Endothelial cell of umbilical vein (primary cell): ENCODE measurements around the gene MBNL2. TPM values are rescaled to one million over a fixed set of nuclear protein-coding genes. Genes with fewer than 3 reads are reported as not detected.

Experiments used
- BruUV-seq: library from RNA; stranded (reverse); fragments of 400-500 nt; replicated peaks from 2 replicates; lab custom pipeline; 2021; lab: Mats Ljungman, UMichigan
- CTCF ChIA-PET: fragments of 300-600, 350-600 bp; sonication (Branson Sonifier 250); formaldehyde crosslinking; loops from one replicate; lab custom pipeline; 2021; ENCODE audit warnings: antibody characterized with exemption, inconsistent platforms; lab: Charles Lee
- POLR2A ChIA-PET: fragments of 300-600, 350-600 bp; sonication (Branson Sonifier 250); formaldehyde crosslinking; loops from one replicate; lab custom pipeline; 2021; ENCODE audit warnings: antibody characterized with exemption, inconsistent platforms; lab: Charles Lee
- DNase-seq: peaks from one replicate; pipeline ENCODE4 v3.0.0-alpha.2; 2011; ENCODE audit warnings: low read depth, low spot score
- FAIRE-seq: peaks from 2 replicates; lab custom pipeline; 2011; peaks lifted over from hg19 to GRCh38; lab: Jason Lieb, UNC
- H2AFZ ChIP-seq: 2 replicates; pipeline ENCODE4 v1.6.0; 2012; ENCODE audit warnings: low read depth, low read length, control low read depth, inconsistent platforms
- H3K27ac ChIP-seq: 2 replicates; pipeline ENCODE4 v1.5.1; 2011; ENCODE audit warnings: low read depth, mild to moderate bottlenecking, control low read depth, low read length, moderate library complexity; ENCODE audit not compliant: insufficient read depth
- H3K27me3 ChIP-seq, 2 experiments: 2 replicates each; pipeline versions ENCODE4 v1.6.0 to v1.6.1; 2011; ENCODE audit warnings: low read length in 2 of 2, mixed read lengths in 1 of 2; ENCODE audit not compliant: control insufficient read depth in 2 of 2, insufficient read depth in 2 of 2
- H3K36me3 ChIP-seq, 2 experiments: 2 replicates in 1 of 2; 3 replicates in 1 of 2; pipeline ENCODE4 v1.5.1; 2011; ENCODE audit warnings: low read length in 2 of 2, mild to moderate bottlenecking in 1 of 2, moderate library complexity in 1 of 2; ENCODE audit not compliant: control insufficient read depth in 2 of 2, insufficient read depth in 2 of 2; ENCODE audit errors: extremely low read depth in 1 of 2
- H3K4me1 ChIP-seq: 3 replicates; pipeline ENCODE4 v1.5.1; 2011; ENCODE audit warnings: mild to moderate bottlenecking, low read length; ENCODE audit not compliant: control insufficient read depth, insufficient read depth; ENCODE audit errors: extremely low read depth
- H3K4me2 ChIP-seq: 2 replicates; pipeline ENCODE4 v1.6.1; 2011; ENCODE audit warnings: low read length, control low read depth, mixed read lengths; ENCODE audit not compliant: insufficient read depth
- H3K4me3 ChIP-seq, 3 experiments: fragments of 200-600 bp in 1 of 3; sonication (generic), shearing (Covaris generic) in 1 of 3; replicated peaks in 1 of 3; 2 replicates each; pipeline ENCODE4 v1.5.1; 2011 to 2016; ENCODE audit warnings: control low read depth in 3 of 3, low read length in 3 of 3, mild to moderate bottlenecking in 2 of 3, inconsistent platforms in 1 of 3, low read depth in 1 of 3, moderate library complexity in 1 of 3; ENCODE audit not compliant: insufficient read depth in 1 of 3
- H3K79me2 ChIP-seq: 2 replicates; pipeline ENCODE4 v1.6.0; 2012; ENCODE audit warnings: low read length, inconsistent platforms; ENCODE audit not compliant: control insufficient read depth, insufficient read depth
- H3K9ac ChIP-seq: replicated peaks from 2 replicates; pipeline ENCODE3; 2011; ENCODE audit warnings: low read length, control low read depth; ENCODE audit not compliant: insufficient read depth; ENCODE audit errors: extremely low read depth
- H3K9me1 ChIP-seq: replicated peaks from 3 replicates; pipeline ENCODE4 v1.6.0; 2011; ENCODE audit warnings: mild to moderate bottlenecking, low read length; ENCODE audit not compliant: control insufficient read depth, insufficient read depth; ENCODE audit errors: extremely low read depth
- H3K9me3 ChIP-seq: replicated peaks from 2 replicates; pipeline ENCODE4 v1.5.1; 2012; ENCODE audit warnings: low read length, inconsistent platforms; ENCODE audit not compliant: control insufficient read depth, insufficient read depth
- H4K20me1 ChIP-seq: replicated peaks from 2 replicates; pipeline ENCODE3; 2011; ENCODE audit warnings: mild to moderate bottlenecking, low read length; ENCODE audit not compliant: control insufficient read depth, insufficient read depth; ENCODE audit errors: extremely low read depth
- EZH2 ChIP-seq: IDR thresholded peaks from 2 replicates; pipeline ENCODE4 v1.6.1; 2012; ENCODE audit warnings: borderline replicate concordance, low read depth, mild to moderate bottlenecking, moderate library complexity, low read length, inconsistent platforms; ENCODE audit not compliant: severe bottlenecking
- FOS ChIP-seq: IDR thresholded peaks from 2 replicates; pipeline ENCODE4 v1.6.1; 2011; ENCODE audit warnings: mild to moderate bottlenecking, low read length, moderate library complexity, borderline replicate concordance; ENCODE audit not compliant: insufficient read depth
- GATA2 ChIP-seq: IDR thresholded peaks from 2 replicates; pipeline ENCODE4 v1.7.0; 2011; ENCODE audit warnings: low read depth, mild to moderate bottlenecking, moderate library complexity, mixed read lengths, low read length; ENCODE audit not compliant: insufficient read length, insufficient read depth
- JUN ChIP-seq: IDR thresholded peaks from 2 replicates; pipeline ENCODE4 v1.6.1; 2011; ENCODE audit warnings: borderline replicate concordance, low read depth; ENCODE audit not compliant: insufficient read length, insufficient read depth
- MYC ChIP-seq: IDR thresholded peaks from one replicate; pipeline ENCODE4 v1.6.1; 2011; ENCODE audit warnings: mild to moderate bottlenecking, low read depth, low read length
- POLR2A ChIP-seq: IDR thresholded peaks from 2 replicates; pipeline ENCODE4 v1.6.1; 2012; ENCODE audit warnings: low read depth, mild to moderate bottlenecking, control low read depth, low read length
- POLR2AphosphoS5 ChIP-seq: IDR thresholded peaks from 2 replicates; pipeline ENCODE4 v1.6.1; 2012; ENCODE audit warnings: low read depth, mild to moderate bottlenecking, control low read depth, low read length, moderate library complexity; ENCODE audit not compliant: insufficient read depth
- dilution Hi-C: fragments of 300-500 bp; cut with MboI; formaldehyde crosslinking; loops from one replicate; pipeline ENCODE4 v1.15.0; 2019; ENCODE audit warnings: low sequenced_read_pairs; ENCODE audit not compliant: extremely low pct_ligation_motif_present
- intact Hi-C: fragments of 100-400 bp; cut with micrococcal nuclease; formaldehyde crosslinking; loops from one replicate; pipeline ENCODE4 v1.10.0; 2022
- polyA plus RNA-seq, 4 experiments: library from polyadenylated mRNA; depleted of rRNA in 3 of 4; stranded (reverse) in 3 of 4; unstranded in 1 of 4; fragments of >200 nt; gene quantifications; 2 replicates each; pipeline versions ENCODE4 v1.2.1 to v1.2.3, GENCODE V29; 2011 to 2012; ENCODE audit warnings: missing spikeins in 1 of 4
- total RNA-seq: library from RNA; stranded (reverse); gene quantifications from 2 replicates; pipeline ENCODE4 v1.2.3, GENCODE V29; 2021
- TF ChIP-seq, protein P1 (sequence below): IDR thresholded peaks from 2 replicates; pipeline ENCODE4 v1.6.1; 2011; ENCODE audit not compliant: insufficient read depth, insufficient read length
- TF ChIP-seq, protein P2 (sequence below), 2 donors: IDR thresholded peaks; 1 replicate in 1 of 2; 2 replicates in 1 of 2; pipeline ENCODE4 v1.5.1; 2011; ENCODE audit warnings: low read length in 2 of 2, mild to moderate bottlenecking in 2 of 2, moderate library complexity in 2 of 2, control low read depth in 1 of 2, inconsistent platforms in 1 of 2, low read depth in 1 of 2; ENCODE audit not compliant: insufficient read depth in 1 of 2; ENCODE audit errors: extremely low read depth in 1 of 2

Gene MBNL2
- total and polyA plus RNA-seq, 2 donors (not counting 3 experiments of a cell fraction or from before 2014, with no cell fraction given) = 32.9 to 76.5 TPM

DNA sequence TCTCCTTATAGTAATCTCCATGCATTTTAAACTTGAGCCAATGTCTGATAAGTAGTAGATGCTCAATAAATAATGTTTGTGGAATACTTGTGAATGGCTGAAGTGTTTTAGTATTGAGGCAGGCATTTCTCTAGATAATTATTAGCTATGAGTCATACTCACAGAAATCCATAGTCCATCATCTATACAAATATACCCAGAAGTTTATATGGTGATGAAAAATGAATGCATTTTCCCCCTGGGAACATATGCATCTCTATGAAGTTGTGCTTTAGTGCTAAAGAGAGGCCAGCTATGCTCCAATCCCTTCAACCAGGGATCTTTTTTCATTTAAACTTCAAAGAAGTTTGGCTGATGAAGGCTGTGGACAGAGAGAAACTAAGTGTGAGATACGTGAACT, 17.2 kb downstream of the MBNL2 start:
- no peaks in the 10 kb centered on the region for H3K9me1 ChIP-seq
- FAIRE-seq (no peak), DNase-seq (no peak)
- peak overlapping the region; percentile 79 for H3K27ac ChIP-seq
- dilution Hi-C loops = no loop called here
- H3K9me3 ChIP-seq = no peaks in the 10 kb centered on the region
- H2AFZ ChIP-seq = no peak overlapping the region
- ChIA-PET CTCF (interaction anchor here (0.9 to 4.8 kb wide), 7 partner anchors 9 to 129 kb away, joined by 3 to 34 read pairs (median 9); no protein-coding TSS in a partner anchor), POLR2A (no interaction called here)
- no peak overlapping the region for H3K4me3 ChIP-seq
- no peak overlapping the region for H3K4me2 ChIP-seq
- H3K79me2 ChIP-seq = peaks cover 85% of the 10 kb centered on the region
- H3K4me1 ChIP-seq = peaks cover 95% of the 10 kb centered on the region
- H3K27me3 ChIP-seq = no peaks in the 10 kb centered on the region
- no peak overlapping the region for H3K9ac ChIP-seq
- intact Hi-C loops = no loop called here
- H4K20me1 ChIP-seq = no peaks in the 10 kb centered on the region
- BruUV-seq = no TSS peak
- TF ChIP-seq FOS = peak; percentile 49
- TF ChIP-seq, protein P1, sequence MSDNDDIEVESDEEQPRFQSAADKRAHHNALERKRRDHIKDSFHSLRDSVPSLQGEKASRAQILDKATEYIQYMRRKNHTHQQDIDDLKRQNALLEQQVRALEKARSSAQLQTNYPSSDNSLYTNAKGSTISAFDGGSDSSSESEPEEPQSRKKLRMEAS = no peak
- TF ChIP-seq MYC = no peak
- no peak for TF ChIP-seq EZH2
- peak; percentile 30 for TF ChIP-seq JUN
- no peak for TF ChIP-seq POLR2A
- peaks cover 3 to 5% of the 10 kb centered on the region in 2 experiments for H3K36me3 ChIP-seq

DNA sequence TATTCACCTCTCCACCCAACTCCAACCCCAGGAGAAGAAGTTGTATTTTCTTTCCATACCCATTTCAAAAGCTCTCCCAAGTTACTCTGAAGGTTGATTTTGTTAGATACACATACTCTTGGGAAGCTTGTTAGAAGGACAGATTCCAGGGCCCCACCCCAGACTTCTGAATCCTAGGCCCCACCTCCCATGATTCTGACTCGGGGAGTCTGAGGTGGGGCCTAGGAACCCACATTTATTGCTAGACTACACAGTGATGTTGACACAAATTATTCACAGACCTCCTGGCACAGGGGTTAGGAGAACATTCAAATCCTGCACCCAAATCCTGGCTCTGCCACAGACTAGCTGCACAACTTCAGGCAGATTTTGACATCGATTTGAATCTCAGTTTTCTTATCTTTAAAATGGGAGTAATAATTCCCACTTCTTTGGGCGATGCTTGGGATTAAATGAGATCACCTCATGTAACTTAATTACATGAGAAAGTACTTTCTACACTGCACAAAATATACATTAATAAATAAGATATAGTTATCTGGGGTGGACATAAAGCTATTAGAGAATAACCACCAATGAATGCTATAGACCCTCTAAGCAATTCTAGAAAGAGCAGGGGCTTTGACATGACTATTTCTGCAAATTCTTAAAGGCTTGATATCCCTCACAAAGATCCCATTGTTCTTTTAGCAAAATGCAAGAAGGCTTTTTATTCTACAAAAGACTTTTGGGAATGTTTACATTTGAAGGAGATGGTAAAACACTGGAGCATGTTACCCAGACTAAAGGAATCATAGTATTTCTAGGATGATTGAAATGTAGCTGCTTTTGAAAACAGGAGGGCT, 18.0 kb downstream of the MBNL2 start:
- peaks cover 3% of the 10 kb centered on the region in 2 experiments for H3K36me3 ChIP-seq

More for the DNA sequence above, 18.0 kb downstream of the MBNL2 start:
- H3K4me2 ChIP-seq = peak overlapping the region; percentile 30
- H3K9me3 ChIP-seq = no peaks in the 10 kb centered on the region
- H3K27me3 ChIP-seq = no peaks in the 10 kb centered on the region
- dilution Hi-C loops (no loop called here), intact Hi-C loops (no loop called here)
- peak overlapping the region; percentile 79 for H3K27ac ChIP-seq
- FAIRE-seq (no peak), DNase-seq (no peak)
- peak overlapping the region; percentile 46 for H3K9ac ChIP-seq
- no peak overlapping the region for H2AFZ ChIP-seq
- BruUV-seq = no TSS peak
- H3K4me1 ChIP-seq = peaks cover 95% of the 10 kb centered on the region
- H3K79me2 ChIP-seq = peaks cover 84% of the 10 kb centered on the region
- TF ChIP-seq EZH2 = no peak
- no peak for TF ChIP-seq POLR2A
- TF ChIP-seq, protein P2, sequence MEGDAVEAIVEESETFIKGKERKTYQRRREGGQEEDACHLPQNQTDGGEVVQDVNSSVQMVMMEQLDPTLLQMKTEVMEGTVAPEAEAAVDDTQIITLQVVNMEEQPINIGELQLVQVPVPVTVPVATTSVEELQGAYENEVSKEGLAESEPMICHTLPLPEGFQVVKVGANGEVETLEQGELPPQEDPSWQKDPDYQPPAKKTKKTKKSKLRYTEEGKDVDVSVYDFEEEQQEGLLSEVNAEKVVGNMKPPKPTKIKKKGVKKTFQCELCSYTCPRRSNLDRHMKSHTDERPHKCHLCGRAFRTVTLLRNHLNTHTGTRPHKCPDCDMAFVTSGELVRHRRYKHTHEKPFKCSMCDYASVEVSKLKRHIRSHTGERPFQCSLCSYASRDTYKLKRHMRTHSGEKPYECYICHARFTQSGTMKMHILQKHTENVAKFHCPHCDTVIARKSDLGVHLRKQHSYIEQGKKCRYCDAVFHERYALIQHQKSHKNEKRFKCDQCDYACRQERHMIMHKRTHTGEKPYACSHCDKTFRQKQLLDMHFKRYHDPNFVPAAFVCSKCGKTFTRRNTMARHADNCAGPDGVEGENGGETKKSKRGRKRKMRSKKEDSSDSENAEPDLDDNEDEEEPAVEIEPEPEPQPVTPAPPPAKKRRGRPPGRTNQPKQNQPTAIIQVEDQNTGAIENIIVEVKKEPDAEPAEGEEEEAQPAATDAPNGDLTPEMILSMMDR (IDR thresholded peaks at IDR 0.05; ENCODE audit: extremely low read depth in 1 of 2, insufficient read depth in 1 of 2, low read depth in 1 of 2, low read length in 2 of 2) = no peak
- no peak for TF ChIP-seq JUN
- no peak for TF ChIP-seq GATA2
- TF ChIP-seq POLR2AphosphoS5 = no peak
- no peak for TF ChIP-seq FOS
- TF ChIP-seq, protein P1 = no peak
- no peak for TF ChIP-seq MYC
- POLR2A ChIA-PET = interaction anchor here (1.1 to 1.4 kb wide), 2 partner anchors 18 to 20 kb away, joined by 3 to 4 read pairs; partner anchors contain the start of gene MBNL2
- no peaks in the 10 kb centered on the region for H4K20me1 ChIP-seq
- H3K4me3 ChIP-seq = no peak overlapping the region
- H3K9me1 ChIP-seq = no peaks in the 10 kb centered on the region
- CTCF ChIA-PET = interaction anchor here (0.7 to 4.8 kb wide), 9 partner anchors 10 to 130 kb away, joined by 3 to 34 read pairs (median 9); no protein-coding TSS in a partner anchor
